ENCODE data around the gene ZNF22. TPM values are rescaled to one million over a fixed set of nuclear protein-coding genes. Genes with fewer than 3 reads are reported as not detected.

ZNF22 gene
- total RNA-seq, 1 experiment from 2014 or later, result 14.6 TPM

DNA sequence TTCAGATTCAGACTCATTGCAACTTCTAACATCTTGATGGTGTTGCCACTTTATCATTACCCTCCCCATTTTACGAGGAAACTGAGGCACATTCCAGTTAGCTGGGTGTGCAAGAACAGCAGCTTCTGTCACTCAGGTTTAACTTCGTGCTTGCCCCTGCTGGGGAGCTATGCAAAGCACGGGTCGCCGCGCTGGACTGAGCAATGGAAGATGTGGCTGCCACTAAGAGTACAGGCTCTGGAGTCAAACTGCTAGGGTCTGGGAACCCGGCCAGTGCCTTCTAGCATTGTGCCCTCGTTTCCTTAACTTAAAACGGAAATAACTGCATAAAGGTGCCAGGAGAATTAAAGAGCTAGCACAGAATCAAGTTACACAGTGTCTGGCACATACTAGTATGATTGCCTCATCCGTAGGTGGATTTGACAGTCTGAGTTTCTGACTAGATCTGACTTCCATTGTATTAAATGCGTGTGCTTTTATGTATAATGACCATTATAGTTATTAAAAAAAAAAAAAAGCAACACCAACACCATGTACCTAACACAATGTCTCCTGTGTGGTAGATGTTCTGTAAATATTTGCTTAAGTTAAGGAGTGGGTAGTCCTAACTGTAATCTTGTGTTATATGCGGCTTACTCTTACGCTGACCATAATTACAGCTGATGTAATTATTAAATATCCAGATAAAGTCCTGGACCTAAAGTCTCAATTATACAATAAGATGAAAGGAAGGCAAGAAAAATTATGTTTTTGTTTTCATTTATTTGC is 842 bp downstream of the ZNF22 start:
- peak; percentile 62 for DNase-seq (ENCODE audit: low read depth, low spot score)
- no peaks in the 10 kb centered on the region; the same call in 1 of the 2 replicates for H3K36me3 ChIP-seq (ENCODE audit: control insufficient read depth, insufficient read depth, low read length)
- H3K9me3 ChIP-seq (ENCODE audit: control insufficient read depth, insufficient read depth, low read depth, low read length), result peaks cover 27% of the 10 kb centered on the region; the same call in 1 of the 2 replicates
- in situ Hi-C loops (cut with HindIII; ENCODE audit: low pct_unique_long_range_greater_than_20kb, low sequenced_read_pairs), result no loop called here
- intact Hi-C loops (cut with micrococcal nuclease; ENCODE audit: unreplicated experiment), result loop anchor here (10.0 kb wide), 1 partner anchor 453 kb away; no protein-coding TSS in a partner anchor
- H3K4me1 ChIP-seq (ENCODE audit: control insufficient read depth, insufficient read depth, low read length), result peaks cover 9% of the 10 kb centered on the region; the same call in 1 of the 2 replicates
- ChIA-PET POLR2A (no interaction called here), CTCF (interaction anchor here (1.2 kb wide), 1 partner anchor 69 kb away, joined by 4 read pairs; no protein-coding TSS in a partner anchor)
- H3K27me3 ChIP-seq (ENCODE audit: control insufficient read depth, insufficient read depth, low read length), result no peaks in the 10 kb centered on the region
- TF ChIP-seq, protein P1, sequence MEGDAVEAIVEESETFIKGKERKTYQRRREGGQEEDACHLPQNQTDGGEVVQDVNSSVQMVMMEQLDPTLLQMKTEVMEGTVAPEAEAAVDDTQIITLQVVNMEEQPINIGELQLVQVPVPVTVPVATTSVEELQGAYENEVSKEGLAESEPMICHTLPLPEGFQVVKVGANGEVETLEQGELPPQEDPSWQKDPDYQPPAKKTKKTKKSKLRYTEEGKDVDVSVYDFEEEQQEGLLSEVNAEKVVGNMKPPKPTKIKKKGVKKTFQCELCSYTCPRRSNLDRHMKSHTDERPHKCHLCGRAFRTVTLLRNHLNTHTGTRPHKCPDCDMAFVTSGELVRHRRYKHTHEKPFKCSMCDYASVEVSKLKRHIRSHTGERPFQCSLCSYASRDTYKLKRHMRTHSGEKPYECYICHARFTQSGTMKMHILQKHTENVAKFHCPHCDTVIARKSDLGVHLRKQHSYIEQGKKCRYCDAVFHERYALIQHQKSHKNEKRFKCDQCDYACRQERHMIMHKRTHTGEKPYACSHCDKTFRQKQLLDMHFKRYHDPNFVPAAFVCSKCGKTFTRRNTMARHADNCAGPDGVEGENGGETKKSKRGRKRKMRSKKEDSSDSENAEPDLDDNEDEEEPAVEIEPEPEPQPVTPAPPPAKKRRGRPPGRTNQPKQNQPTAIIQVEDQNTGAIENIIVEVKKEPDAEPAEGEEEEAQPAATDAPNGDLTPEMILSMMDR (IDR thresholded peaks at IDR 0.05), result no peak
- TF ChIP-seq TCF7L2 (IDR thresholded peaks at IDR 0.05; ENCODE audit: low read depth, low read length) (no peak), SIN3A (IDR thresholded peaks at IDR 0.05; ENCODE audit: borderline replicate concordance, insufficient read depth, low read depth, low read length) (no peak), POLR2AphosphoS5 (IDR thresholded peaks at IDR 0.05; ENCODE audit: low read depth, low read length) (no peak; the same call in 1 of the 2 replicates)
- TF ChIP-seq, protein P2, sequence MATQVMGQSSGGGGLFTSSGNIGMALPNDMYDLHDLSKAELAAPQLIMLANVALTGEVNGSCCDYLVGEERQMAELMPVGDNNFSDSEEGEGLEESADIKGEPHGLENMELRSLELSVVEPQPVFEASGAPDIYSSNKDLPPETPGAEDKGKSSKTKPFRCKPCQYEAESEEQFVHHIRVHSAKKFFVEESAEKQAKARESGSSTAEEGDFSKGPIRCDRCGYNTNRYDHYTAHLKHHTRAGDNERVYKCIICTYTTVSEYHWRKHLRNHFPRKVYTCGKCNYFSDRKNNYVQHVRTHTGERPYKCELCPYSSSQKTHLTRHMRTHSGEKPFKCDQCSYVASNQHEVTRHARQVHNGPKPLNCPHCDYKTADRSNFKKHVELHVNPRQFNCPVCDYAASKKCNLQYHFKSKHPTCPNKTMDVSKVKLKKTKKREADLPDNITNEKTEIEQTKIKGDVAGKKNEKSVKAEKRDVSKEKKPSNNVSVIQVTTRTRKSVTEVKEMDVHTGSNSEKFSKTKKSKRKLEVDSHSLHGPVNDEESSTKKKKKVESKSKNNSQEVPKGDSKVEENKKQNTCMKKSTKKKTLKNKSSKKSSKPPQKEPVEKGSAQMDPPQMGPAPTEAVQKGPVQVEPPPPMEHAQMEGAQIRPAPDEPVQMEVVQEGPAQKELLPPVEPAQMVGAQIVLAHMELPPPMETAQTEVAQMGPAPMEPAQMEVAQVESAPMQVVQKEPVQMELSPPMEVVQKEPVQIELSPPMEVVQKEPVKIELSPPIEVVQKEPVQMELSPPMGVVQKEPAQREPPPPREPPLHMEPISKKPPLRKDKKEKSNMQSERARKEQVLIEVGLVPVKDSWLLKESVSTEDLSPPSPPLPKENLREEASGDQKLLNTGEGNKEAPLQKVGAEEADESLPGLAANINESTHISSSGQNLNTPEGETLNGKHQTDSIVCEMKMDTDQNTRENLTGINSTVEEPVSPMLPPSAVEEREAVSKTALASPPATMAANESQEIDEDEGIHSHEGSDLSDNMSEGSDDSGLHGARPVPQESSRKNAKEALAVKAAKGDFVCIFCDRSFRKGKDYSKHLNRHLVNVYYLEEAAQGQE (IDR thresholded peaks at IDR 0.05; ENCODE audit: insufficient read depth in 1 of 2, low read depth in 2 of 2, low read length in 1 of 2), result no peak
- peak overlapping the region; percentile 53 to 60 for H3K4me3 ChIP-seq (ENCODE audit: low read depth in 2 of 2, low read length in 2 of 2)
- H3K27ac ChIP-seq (ENCODE audit: low read length), result peak overlapping the region; percentile 93
- peak; percentile 87 for ATAC-seq
- BruUV-seq (replicated peaks), result no TSS peak

DNA sequence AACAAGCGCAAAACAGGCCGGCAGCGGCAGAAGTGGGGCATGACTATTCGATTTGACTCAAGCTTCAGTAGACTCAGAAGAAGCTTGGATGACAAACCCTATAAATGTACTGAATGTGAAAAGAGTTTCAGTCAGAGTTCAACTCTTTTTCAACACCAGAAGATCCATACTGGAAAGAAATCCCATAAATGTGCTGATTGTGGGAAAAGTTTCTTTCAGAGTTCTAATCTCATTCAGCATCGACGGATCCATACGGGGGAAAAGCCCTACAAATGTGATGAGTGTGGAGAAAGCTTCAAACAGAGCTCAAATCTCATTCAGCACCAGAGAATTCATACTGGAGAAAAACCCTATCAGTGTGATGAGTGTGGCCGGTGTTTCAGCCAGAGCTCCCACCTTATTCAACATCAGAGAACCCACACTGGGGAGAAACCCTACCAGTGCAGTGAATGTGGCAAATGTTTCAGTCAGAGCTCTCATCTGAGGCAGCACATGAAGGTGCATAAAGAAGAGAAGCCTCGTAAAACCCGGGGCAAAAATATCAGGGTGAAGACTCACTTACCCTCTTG is 2.8 kb downstream of the ZNF22 start:
- in situ Hi-C loops (cut with HindIII; ENCODE audit: low pct_unique_long_range_greater_than_20kb, low sequenced_read_pairs) (no loop called here), intact Hi-C loops (cut with micrococcal nuclease; ENCODE audit: unreplicated experiment) (loop anchor here (10.0 kb wide), 1 partner anchor 451 kb away; no protein-coding TSS in a partner anchor)
- peaks cover 27% of the 10 kb centered on the region; the same call in 1 of the 2 replicates for H3K9me3 ChIP-seq (ENCODE audit: control insufficient read depth, insufficient read depth, low read depth, low read length)
- no peak overlapping the region for H3K27ac ChIP-seq (ENCODE audit: low read length)
- no peaks in the 10 kb centered on the region for H3K27me3 ChIP-seq (ENCODE audit: control insufficient read depth, insufficient read depth, low read length)
- TF ChIP-seq, protein P2 (IDR thresholded peaks at IDR 0.05; ENCODE audit: insufficient read depth in 1 of 2, low read depth in 2 of 2, low read length in 1 of 2), result no peak
- TF ChIP-seq, protein P1 (IDR thresholded peaks at IDR 0.05), result no peak
- TF ChIP-seq POLR2AphosphoS5 (IDR thresholded peaks at IDR 0.05; ENCODE audit: low read depth, low read length) (no peak), TCF7L2 (IDR thresholded peaks at IDR 0.05; ENCODE audit: low read depth, low read length) (no peak), SIN3A (IDR thresholded peaks at IDR 0.05; ENCODE audit: borderline replicate concordance, insufficient read depth, low read depth, low read length) (no peak)
- no TSS peak for BruUV-seq (replicated peaks)
- ChIA-PET POLR2A (interaction anchor here (0.7 kb wide), 1 partner anchor 670 kb away, joined by 4 read pairs; no protein-coding TSS in a partner anchor), CTCF (interaction anchor here (0.5 kb wide), 1 partner anchor 75 kb away, joined by 3 read pairs; no protein-coding TSS in a partner anchor)
- ATAC-seq (no peak), DNase-seq (ENCODE audit: low read depth, low spot score) (no peak)
- no peak overlapping the region for H3K4me3 ChIP-seq (ENCODE audit: low read depth in 2 of 2, low read length in 2 of 2)
- no peaks in the 10 kb centered on the region; the same call in 1 of the 2 replicates for H3K36me3 ChIP-seq (ENCODE audit: control insufficient read depth, insufficient read depth, low read length)
- H3K4me1 ChIP-seq (ENCODE audit: control insufficient read depth, insufficient read depth, low read length), result peaks cover 9% of the 10 kb centered on the region; the same call in 1 of the 2 replicates
